GM18909 (cell line): ENCODE measurements around the gene KLHDC8A.

Experiments
- ATAC-seq: cut with Tn5 transposase; IDR thresholded peaks from one replicate; pipeline ENCODE4 v1.9.1; 2021; ENCODE audit warnings: mild to moderate bottlenecking; ENCODE audit not compliant: unreplicated experiment, poor library complexity

Gene KLHDC8A

GRCh38 chr1:205323794-205324193 is 32.9 kb downstream of the KLHDC8A start:
- no peak for ATAC-seq

- ATAC-seq, result no peak
These were observed 34.8 kb downstream of the KLHDC8A start for GRCh38 chr1:205321959-205322283.

- no peak for ATAC-seq
These were observed 35.4 kb downstream of the KLHDC8A start, which contains the start of gene NUAK2 for GRCh38 chr1:205321162-205321958. Gene NUAK2, minus strand, starts transcription at chr1:205321745. Its CDS starts 117 bp downstream, at chr1:205321628.

- no peak for ATAC-seq
These were observed 37.4 kb downstream of the KLHDC8A start for GRCh38 chr1:205319081-205320018.

GRCh38 chr1:205318231-205318991 is 38.3 kb downstream of the KLHDC8A start:
- ATAC-seq, result no peak

GRCh38 chr1:205317311-205317917 is 39.3 kb downstream of the KLHDC8A start:
- no peak for ATAC-seq

- no peak for ATAC-seq
These were observed 40.6 kb downstream of the KLHDC8A start for GRCh38 chr1:205316161-205316566.

GRCh38 chr1:205315008-205315618 is 41.6 kb downstream of the KLHDC8A start:
- no peak for ATAC-seq

GRCh38 chr1:205313563-205314308 is 43.0 kb downstream of the KLHDC8A start:
- ATAC-seq, result no peak

GRCh38 chr1:205312866-205313562 is 43.7 kb downstream of the KLHDC8A start:
- ATAC-seq, result no peak

GRCh38 chr1:205310976-205311704 is 45.6 kb downstream of the KLHDC8A start:
- ATAC-seq, result no peak

- no peak for ATAC-seq
These were observed 47.0 kb downstream of the KLHDC8A start for GRCh38 chr1:205309741-205310140.

GRCh38 chr1:205306929-205307566 is 49.7 kb downstream of the KLHDC8A start:
- no peak for ATAC-seq

GRCh38 chr1:205304695-205305070 is 52.0 kb downstream of the KLHDC8A start:
- no peak for ATAC-seq

- ATAC-seq, result no peak
These were observed 52.6 kb downstream of the KLHDC8A start for GRCh38 chr1:205304046-205304694.

GRCh38 chr1:205303247-205303888 is 53.4 kb downstream of the KLHDC8A start:
- no peak for ATAC-seq
